DMS 273 (cell line): ENCODE measurements around the gene ASH1L.
"Not testable (repeated sequence)": the region's sequence is repeated elsewhere in the genome, so short reads cannot be mapped to it uniquely, and the experiment has no call there.

ENCODE experiments used
- DNase-seq: peaks from one replicate; lab custom pipeline; 2025; ENCODE audit not compliant: unreplicated experiment; lab: John Stamatoyannopoulos, UW

ASH1L gene

DNA sequence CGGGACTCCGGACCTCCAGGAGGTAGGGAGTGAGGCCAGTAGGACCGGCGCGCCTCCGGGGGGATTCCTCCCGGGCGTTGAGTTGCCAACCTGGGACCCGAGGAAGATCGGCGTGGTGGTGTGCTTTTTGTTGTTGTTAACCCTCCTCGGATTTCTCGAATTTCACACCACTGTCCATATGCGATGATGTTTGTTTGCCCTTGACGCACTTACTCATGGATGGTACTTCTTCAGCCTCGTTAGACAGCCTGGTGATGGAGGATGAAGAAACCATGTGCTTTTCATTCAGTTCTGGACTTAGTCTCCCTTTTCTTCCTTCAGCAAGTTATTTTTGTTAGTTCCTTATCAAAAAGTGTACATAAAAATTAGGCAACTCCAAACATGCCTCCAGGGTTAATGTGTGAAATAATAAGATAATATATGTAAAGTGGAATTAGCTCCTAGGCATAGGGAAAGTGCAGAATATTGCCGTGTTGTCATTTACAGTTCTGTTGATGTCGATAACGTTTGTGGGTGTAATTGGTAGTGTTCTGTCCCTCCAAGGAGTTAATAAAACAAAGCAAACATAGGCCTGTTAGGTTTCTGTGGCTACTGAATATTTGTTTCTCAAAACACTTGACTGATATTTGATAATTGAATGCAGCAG, 897 bp upstream of the ASH1L start:
- peak; percentile 43 for DNase-seq

DNA sequence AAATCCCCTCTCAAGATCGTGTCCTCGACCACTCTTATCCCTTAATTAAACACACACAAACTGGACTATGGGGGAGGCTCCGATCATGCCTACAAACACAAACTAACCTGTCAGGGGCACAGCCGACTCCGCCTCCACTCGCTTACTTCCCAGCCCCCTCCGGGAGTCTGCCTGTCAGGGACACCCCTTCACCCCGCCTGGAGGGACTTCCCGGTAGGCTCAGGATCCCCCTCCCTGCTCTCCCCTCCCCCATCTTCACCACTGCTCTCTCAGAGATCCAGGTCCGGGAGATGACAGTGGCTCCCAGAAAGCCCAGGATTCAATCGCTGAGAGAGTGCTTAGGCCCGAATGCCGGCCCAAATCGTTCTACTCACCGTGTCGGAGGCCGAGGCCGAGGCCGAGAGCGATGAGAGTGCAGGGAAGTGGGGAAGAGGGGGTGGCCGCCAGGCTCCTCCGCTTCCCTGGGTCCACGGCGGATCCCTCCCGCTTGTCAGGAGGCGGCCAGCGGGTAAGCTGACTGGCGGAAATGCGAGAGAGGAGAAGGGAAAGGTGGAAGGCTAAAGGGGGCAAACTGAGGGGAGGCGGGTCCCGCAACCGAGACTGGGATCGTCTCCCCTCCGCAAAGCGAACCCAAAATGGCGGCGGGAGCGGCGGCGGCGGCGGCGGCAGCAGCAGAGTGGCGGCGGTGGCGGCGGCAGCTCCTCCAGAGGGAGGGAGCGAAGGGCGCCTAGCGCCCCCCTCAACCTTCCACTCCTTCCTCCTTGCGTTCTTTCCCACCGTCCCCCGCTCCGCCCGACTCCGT, 623 bp downstream of the ASH1L start:
- DNase-seq: peak; percentile 88

DNA sequence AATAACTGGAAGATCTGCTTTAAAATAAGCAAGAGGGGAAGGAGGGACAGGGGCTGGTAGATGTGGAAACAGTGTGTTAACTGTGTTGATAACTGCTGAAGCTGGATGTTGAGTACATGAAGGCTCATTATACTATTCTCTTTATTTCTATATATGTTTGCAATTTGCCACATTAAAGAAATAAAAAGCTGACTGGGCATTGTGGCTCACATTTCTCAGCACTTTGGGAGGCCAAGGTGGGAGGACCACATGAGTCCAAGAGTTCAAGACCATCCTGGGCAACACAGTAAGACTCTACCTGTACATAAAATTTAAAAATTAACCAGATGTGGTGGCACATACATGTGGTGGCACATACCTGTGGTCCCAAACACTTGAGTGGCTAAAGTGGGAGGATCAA, 6.7 kb downstream of the ASH1L start:
- no peak for DNase-seq

DNA sequence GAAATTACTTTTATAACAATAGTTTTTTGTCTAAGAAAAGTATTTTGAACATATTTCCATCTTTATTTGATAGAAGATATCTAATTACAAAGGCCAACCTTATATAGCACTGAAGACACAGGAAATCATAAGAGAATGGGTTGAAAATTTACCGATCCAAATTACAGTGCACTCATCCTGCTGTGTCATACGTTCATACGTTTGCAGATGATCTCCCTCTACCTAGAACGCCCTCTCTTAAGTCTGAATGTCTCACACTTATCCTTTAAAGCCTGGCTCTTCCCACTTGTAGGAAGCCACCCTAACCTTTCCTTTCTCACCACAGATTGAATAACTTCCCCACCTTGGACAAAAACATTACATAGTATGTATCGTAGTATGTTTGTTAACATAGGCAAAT, 9.3 kb downstream of the ASH1L start:
- no peak for DNase-seq

DNA sequence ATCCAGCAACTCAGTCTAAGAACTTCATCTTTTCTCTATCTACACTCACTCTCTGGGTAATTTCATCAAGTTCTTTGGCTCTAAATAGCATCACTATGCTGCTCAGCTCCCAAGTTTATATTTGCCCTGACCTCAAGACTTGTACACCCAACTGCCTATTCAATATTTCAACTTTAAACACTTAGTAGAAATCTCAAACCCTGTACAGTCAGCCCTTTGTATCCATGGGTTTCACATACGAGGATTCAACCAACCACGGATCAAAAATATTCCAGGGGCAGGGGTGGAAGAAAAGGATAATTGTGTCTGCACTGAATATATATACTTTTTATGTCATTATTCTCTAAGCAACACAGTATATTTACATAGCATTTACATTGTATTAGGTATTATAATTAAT, 13.9 kb downstream of the ASH1L start:
- DNase-seq: no peak

DNA sequence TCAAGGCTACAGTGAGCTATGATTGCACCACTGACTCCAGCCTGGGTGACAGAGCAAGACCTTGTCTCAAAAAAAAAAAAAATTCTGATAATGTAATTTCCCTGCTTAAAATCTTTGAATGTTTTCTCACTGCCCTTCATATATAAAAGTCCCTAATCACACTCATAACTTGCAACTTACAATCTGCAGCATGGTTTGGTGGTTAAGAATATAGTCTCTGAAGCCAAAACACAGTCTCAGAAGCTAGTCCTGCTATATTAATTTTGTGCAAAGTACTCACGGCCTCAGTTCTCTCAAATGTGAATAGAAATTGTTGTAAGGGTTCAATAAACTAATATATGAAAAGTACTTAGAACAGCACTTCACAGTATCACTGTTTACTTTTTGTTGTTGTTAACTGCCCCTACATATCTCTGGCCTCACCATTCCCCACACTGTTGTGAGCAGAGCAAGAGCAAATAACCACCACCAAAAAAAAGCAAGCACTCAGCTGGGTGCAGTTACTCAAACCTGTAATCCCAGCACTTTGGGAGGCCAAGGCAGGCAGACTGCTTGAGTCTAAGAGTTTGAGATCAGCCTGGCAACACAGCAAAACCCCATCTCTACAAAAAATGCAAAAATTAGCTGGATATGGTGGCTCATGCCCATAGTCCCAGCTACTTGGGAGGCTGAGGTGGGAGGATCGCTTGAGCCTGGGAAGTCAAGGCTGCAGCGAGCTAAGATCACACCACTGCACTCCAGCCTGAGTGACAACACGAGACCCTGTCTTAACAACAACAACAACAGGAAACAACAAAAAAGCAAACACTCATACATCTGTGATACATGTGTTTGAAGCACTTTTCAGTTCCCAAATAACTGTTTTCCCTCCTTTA, 22.4 kb downstream of the ASH1L start:
- DNase-seq: no peak

DNA sequence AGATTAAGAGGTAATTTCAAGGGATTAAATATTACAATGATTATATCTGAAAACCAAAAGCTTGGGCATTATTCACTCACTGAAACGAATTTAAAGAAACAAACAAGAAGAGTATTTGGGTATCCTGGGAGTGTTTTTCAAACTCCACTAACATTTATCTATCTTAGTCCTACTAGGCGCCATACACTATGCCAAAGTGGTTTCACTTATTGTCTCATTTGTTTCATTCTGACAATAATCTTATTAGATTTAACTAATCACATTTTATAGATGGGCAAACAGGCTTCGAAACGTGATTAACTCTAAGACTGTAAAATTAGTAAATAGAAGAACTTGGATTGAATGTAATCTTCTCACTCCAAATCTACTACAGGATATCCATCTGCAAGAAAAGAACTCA, 25.4 kb downstream of the ASH1L start:
- no peak for DNase-seq

DNA sequence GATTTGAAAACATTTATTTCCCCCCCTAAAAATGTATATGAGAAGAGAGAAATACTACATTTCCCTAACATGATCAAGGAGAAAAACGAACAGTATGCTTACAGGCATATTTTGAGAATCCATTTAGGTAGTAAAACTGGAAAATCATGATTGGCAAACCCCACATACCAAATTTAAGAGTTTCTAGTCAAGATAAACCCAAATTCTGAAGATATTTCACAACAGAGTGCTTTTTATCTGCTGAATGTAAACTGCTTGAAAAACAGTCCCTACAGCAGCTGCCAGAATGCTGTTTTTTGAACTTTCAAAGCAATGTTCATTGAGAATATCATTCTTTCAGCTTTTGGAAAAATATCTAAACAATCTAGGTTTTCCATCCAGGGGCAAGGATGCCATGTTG, 31.0 kb downstream of the ASH1L start:
- no peak for DNase-seq

DNA sequence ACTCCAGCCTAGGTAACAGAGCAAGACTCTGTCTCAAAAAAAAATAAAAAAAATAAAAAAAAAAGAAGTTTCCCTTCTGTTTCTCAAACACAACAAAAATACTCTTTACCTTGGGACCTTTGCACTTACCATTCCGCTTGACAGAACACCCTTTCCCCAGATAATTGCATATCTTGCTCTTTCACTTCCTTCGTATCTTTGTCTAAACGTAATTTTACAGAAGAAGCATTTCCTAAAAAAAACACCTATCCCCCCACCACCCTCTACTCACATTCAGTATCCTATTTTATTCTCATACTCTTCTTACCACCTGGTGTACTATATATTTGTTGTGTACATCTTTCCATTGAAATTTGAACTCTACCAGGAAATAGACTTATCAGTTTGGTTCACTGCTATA, 32.7 kb downstream of the ASH1L start:
- no peak for DNase-seq

DNA sequence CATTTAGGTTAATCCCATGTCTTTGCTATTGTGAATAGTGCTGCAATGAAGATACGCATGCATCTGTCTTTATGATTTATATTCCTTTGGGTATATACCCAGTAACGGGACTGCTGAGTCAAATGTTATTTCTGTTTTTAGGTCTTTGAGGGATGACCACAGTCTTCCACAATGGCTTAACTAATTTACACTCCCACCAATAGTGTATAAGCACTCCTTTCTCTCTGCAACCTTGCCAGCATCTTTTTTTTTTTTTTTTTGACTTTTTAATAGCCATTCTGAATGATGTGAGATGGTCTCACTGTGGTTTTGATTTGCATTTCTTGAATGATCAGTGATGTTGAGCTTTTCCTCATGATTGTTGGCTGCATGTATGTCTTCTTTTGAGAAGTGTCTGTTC, 33.5 kb downstream of the ASH1L start:
- DNase-seq: no peak

DNA sequence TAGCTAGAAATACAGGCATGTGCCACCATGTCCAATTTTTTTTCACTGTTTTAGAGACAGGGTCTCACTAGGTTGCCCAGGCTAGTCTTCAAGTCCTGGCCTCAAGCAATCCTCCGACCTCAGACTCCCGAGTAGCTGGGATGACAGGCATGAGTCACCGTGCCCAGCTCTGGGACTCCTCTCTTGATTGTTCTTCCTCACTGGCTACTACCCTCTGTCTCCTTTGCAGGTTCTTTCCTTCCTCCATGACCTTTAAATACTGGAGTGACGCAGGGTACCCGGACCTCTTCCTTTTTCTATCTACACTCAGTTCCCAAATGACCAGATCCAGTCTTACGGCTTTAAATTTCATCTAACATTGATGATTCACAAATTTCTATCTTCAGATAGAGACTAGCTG, 34.9 kb downstream of the ASH1L start:
- no peak for DNase-seq

DNA sequence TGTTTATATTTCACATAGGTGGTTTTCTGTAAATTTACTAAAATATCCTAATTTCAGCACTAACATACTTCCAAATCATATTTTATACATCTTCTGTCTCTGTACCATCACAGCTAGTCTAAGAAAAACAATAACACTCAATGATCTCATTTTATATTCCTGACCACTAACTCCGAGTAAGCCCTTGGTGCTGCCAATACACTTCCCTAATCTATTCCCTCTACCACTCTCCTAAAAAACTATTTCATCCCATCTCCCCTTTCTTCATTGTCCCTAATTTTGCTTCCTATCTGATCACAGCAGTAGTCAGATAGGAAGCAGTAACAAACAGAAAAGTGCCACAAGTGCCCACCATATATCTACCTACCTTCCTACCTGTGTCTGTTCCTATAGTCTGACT, 36.2 kb downstream of the ASH1L start:
- DNase-seq: no peak

DNA sequence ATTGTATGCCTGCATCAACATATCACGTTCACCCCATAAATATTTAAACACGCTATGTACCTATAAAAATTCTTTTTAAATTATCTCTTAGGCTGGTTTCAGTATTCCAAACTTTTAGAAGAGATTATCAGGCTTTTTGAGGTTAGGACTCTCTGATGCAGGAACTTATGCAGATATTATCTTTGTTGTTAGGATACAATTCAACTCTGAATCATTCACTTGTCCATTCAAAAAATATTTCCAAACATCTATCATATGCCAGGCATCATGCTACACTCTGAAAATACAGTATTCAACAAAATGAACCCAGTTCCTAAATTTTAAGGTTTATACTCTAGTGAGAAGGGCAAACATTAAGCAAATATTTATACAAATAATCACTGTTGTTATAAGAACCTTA, 40.5 kb downstream of the ASH1L start:
- DNase-seq: no peak

DNA sequence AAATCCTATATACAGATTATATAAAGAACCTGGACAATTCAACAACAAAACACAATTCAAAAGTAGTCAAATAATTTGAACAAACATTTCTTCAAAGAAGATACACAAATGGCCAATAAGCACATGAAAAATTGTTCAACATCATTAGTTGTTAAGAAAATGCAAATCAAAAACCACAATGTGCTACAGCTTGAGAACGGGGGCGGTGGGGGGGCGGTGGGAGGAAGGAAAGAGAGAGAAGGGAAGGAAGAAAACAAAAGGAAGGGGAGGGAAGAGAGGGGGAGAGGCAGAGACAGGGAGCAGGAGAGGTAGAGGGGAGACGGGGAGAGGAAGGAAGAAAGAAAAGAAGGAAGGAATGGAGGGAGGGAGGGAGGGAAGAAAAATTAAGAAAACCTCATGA, 44.1 kb downstream of the ASH1L start:
- DNase-seq: no peak

DNA sequence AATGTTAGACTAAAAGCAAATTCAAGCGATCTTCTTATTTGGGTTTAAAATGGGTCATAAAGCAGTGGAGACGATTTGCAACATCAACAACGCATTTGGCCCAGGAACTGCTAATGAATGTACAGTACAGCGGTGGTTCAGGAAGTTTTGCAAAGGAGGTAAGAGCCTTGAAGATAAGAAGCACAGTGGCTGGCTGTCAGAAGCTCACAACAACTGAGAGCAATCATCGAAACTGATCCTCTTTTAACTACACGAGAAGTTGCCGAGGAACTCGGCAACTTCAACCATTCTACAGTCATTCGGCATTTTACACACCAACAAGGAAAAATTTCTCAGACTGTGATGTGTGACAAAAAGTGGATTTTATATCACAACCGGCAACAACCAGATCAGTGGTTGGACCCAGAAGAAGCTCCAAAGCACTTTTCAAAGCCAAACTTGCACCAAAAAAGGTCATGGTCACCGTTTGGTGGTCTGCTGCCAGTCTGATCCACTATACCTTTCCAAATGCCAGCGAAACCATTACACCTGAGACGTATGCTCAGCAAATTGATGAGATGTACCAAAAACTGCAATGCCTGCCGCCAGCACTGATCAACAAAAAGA, 47.9 kb downstream of the ASH1L start:
- no peak for DNase-seq

DNA sequence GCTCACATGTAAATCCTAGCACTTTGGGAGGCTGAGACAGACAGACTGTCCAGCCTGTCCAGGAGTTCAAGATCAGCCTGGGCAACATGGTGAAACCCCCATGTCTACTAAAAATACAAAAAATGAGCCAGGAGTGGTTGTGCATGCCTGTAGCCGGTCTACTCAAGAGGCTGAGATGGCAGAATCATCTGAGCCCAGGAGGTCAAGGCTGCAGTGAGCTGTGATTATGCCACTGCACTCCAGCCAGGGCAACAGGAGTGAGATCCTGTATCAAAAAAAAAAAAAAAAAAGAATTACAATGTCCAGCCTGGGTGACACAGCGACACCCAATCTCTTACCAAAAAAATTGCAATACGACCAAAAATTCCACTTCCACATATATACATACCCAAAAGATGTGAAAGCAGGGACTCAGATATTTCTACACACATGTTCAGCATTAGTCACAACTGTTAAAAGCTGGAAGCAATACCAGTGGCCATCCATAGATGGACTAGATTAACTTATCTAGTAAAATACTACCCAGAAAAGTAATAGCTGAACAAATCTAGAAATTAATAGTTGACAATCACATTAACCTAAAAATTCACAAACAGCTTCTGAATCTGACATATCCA, 49.2 kb downstream of the ASH1L start:
- no peak for DNase-seq

DNA sequence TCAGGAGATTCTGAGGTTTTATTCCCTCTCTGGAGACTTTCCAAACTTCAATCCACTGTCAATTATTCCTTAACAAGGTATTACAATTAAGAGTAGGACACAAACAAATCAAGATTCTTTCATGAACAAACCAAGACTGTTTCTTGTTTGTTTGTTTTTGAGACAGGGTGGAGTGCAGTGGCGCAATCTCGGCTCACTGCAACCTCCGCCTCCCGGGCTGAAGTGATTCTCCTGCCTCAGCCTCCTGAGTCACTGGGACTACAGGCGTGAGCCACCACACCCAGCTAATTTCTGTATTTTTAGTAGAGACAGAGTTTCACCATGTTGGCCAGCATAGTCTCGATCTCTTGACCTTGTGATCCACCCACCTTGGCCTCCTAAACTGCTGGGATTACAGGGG, 51.2 kb downstream of the ASH1L start:
- DNase-seq: not testable (repeated sequence)

DNA sequence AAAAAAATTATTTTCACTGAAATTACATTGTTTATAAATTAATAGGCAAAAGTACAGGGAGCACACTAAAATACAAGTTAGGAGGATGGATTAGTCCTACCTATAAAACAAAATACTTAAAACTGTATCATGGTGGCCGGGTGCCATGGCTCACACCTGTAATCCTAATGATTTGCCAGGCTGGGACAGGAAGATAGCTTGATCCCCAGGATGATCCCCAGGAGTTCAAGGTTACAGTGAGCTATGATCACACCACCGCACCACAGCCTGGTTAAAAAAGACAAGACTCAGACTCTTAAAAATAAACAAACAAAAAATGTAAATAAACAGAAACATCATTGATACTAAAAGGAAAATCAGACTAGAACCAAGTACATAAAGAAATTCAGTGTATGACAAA, 53.5 kb downstream of the ASH1L start:
- DNase-seq: no peak

DNA sequence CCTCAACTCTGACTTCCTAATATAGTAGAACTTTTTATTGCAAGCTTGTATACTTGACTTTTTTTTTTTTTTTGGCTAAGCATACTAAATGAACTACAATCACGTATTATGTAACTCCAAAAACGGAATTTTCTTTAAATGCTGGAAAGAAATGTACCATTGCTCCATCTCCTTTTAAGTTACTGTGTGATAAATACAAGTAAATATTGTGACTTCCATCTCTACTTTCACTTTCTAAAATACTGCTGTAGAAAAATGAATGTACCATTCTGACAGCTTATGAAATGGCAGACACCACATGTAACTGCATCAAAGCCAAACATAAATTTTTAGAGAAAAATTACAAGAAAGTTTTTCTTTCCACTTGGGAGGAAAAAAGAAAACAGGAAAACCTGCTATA, 54.7 kb downstream of the ASH1L start:
- DNase-seq: no peak

DNA sequence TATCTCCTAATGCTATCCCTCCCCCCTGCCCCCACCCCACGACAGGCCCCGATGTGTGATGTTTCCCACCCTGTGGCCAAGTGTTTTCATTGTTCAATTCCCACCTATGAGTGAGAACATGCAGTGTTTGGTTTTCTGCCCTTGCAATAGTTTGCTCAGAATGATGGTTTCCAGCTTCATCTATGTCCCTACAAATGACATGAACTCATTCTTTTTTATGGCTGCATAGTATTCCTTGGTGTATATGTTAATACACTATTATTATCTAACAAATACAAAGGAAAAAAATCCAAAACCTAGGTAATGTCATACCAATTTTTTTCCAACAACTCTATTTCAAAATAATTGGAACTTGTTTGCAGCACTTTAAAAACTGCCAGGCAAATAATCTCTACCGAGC, 56.6 kb downstream of the ASH1L start:
- not testable (repeated sequence) for DNase-seq

DNA sequence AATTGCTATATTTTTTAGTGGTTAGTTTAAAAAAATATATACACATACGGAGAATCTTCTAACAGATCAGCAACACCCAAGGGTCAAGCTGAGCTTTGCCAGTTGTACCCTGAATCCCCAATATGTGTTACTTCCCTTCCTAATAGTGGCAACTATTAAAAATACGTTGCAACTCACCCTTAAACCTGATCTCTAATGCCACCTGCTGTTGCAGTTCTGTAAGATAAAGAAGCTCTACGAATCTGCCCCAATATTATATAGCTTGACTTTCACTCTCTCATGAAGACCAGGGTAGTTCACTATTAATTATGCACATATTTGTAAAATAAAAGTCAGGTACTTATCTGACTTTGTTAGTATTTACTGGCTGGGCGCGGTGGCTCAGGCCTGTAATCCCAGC, 58.4 kb downstream of the ASH1L start:
- DNase-seq: peak; percentile 73
